WTC11 (cell line): ENCODE data around the gene ZNF599. TPM values are rescaled to one million over a fixed set of nuclear protein-coding genes. Genes with fewer than 3 reads are reported as not detected.

Experiments used
- ATAC-seq: fragments of 200-7000 bp; cut with Tn5 transposase; 2 replicates; pipeline ENCODE4 v1.10.0; 2021; ENCODE audit warnings: mild to moderate bottlenecking, moderate library complexity
- CTCF ChIA-PET: fragments of 300-600 bp; sonication (Branson Sonifier 250); formaldehyde crosslinking; loops from one replicate; lab custom pipeline; 2021; ENCODE audit warnings: antibody characterized with exemption; lab: Charles Lee
- POLR2A ChIA-PET: fragments of 350-600 bp; sonication (Branson Sonifier 250); formaldehyde crosslinking; loops from one replicate; lab custom pipeline; 2021; ENCODE audit warnings: antibody characterized with exemption; lab: Charles Lee
- DNase-seq: peaks from one replicate; pipeline ENCODE4 v3.0.0; 2021; ENCODE audit warnings: low spot score
- H3K27ac Mint-ChIP-seq: 2 replicates; pipeline ENCODE4 v1.8.0; 2021; ENCODE audit warnings: mixed read lengths
- H3K27me3 Mint-ChIP-seq: 2 replicates; pipeline ENCODE4 v1.8.0; 2021; ENCODE audit warnings: low read depth, mild to moderate bottlenecking, moderate library complexity, mixed read lengths
- H3K36me3 Mint-ChIP-seq: 2 replicates; pipeline ENCODE4 v1.8.0; 2021; ENCODE audit warnings: mixed read lengths
- H3K4me1 Mint-ChIP-seq: 2 replicates; pipeline ENCODE4 v1.8.0; 2022; ENCODE audit warnings: mixed read lengths
- H3K4me3 Mint-ChIP-seq: 2 replicates; pipeline ENCODE4 v1.8.0; 2021; ENCODE audit warnings: mild to moderate bottlenecking, moderate library complexity, mixed read lengths
- H3K9me3 Mint-ChIP-seq: 2 replicates; pipeline ENCODE4 v1.8.0; 2021; ENCODE audit warnings: mixed read lengths
- ARID4B ChIP-seq: sonication (generic); formaldehyde crosslinking; IDR thresholded peaks from 2 replicates; pipeline ENCODE4 v1.8.0; 2023; ENCODE audit warnings: missing genetic modification reagents, mild to moderate bottlenecking, borderline replicate concordance
- E2F1 ChIP-seq: sonication (generic); formaldehyde crosslinking; IDR thresholded peaks from 2 replicates; pipeline ENCODE4 v1.8.0; 2022; ENCODE audit warnings: mild to moderate bottlenecking, missing genetic modification reagents
- E2F4 ChIP-seq: sonication (generic); formaldehyde crosslinking; IDR thresholded peaks from 2 replicates; pipeline ENCODE4 v1.8.1; 2022; ENCODE audit warnings: low read depth, mild to moderate bottlenecking, moderate library complexity, missing genetic modification reagents, borderline replicate concordance
- ERG ChIP-seq: fragments of 250-450 bp; sonication (Bioruptor Pico); IDR thresholded peaks from 2 replicates; pipeline ENCODE4 v1.8.0; 2021; ENCODE audit warnings: mild to moderate bottlenecking
- ESRRA ChIP-seq: sonication (generic); formaldehyde crosslinking; IDR thresholded peaks from 2 replicates; pipeline ENCODE4 v1.8.1; 2022; ENCODE audit warnings: mild to moderate bottlenecking, missing genetic modification reagents, borderline replicate concordance
- HMGA2 ChIP-seq: fragments of 250-450 bp; sonication (Bioruptor Pico); IDR thresholded peaks from 2 replicates; pipeline ENCODE4 v1.4.0; 2021; ENCODE audit warnings: mild to moderate bottlenecking, moderate library complexity
- HMGXB4 ChIP-seq: sonication (generic); formaldehyde crosslinking; IDR thresholded peaks from 2 replicates; pipeline ENCODE4 v1.8.1; 2023; ENCODE audit warnings: mild to moderate bottlenecking, moderate library complexity, missing genetic modification reagents
- IRF1 ChIP-seq: sonication (generic); formaldehyde crosslinking; IDR thresholded peaks from 2 replicates; pipeline ENCODE4 v1.8.0; 2023; ENCODE audit warnings: missing genetic modification reagents
- JAZF1 ChIP-seq: fragments of 250-450 bp; sonication (Bioruptor Pico); IDR thresholded peaks from 2 replicates; pipeline ENCODE4 v1.9.0; 2021; ENCODE audit warnings: moderate library complexity, mild to moderate bottlenecking, inconsistent platforms
- NR1H2 ChIP-seq: sonication (generic); formaldehyde crosslinking; IDR thresholded peaks from 2 replicates; pipeline ENCODE4 v1.9.0; 2021; ENCODE audit warnings: mild to moderate bottlenecking, moderate library complexity, missing genetic modification reagents
- NR2C2 ChIP-seq: sonication (generic); formaldehyde crosslinking; IDR thresholded peaks from 2 replicates; pipeline ENCODE4 v1.8.0; 2022; ENCODE audit warnings: mild to moderate bottlenecking, missing genetic modification reagents
- ZBTB21 ChIP-seq: sonication (generic); formaldehyde crosslinking; IDR thresholded peaks from 2 replicates; pipeline ENCODE4 v1.8.1; 2023; ENCODE audit warnings: mild to moderate bottlenecking, missing genetic modification reagents, borderline replicate concordance
- ZMAT4 ChIP-seq: fragments of 250-450 bp; sonication (Bioruptor Pico); IDR thresholded peaks from 2 replicates; pipeline ENCODE4 v1.9.0; 2021; ENCODE audit warnings: mild to moderate bottlenecking
- ZNF138 ChIP-seq: sonication (generic); formaldehyde crosslinking; conservative IDR thresholded peaks from 2 replicates; pipeline ENCODE4 v1.8.1; 2022; ENCODE audit warnings: mild to moderate bottlenecking, moderate library complexity, missing genetic modification reagents
- total RNA-seq: library from RNA; stranded (reverse); gene quantifications from 3 replicates; pipeline ENCODE4 v1.2.3, GENCODE V29; 2021
- TF ChIP-seq, protein P1 (sequence below): fragments of 250-450 bp; sonication (Bioruptor Pico); IDR thresholded peaks from 2 replicates; pipeline ENCODE4 v2.1.2; 2022; ENCODE audit warnings: mild to moderate bottlenecking, moderate library complexity
- TF ChIP-seq, protein P2 (sequence below): sonication (generic); formaldehyde crosslinking; IDR thresholded peaks from 2 replicates; pipeline ENCODE4 v1.8.1; 2023; ENCODE audit warnings: mild to moderate bottlenecking, missing genetic modification reagents, moderate library complexity
- TF ChIP-seq, protein P3 (sequence below): sonication (generic); formaldehyde crosslinking; IDR thresholded peaks from 2 replicates; pipeline ENCODE4 v1.8.1; 2023; ENCODE audit warnings: mild to moderate bottlenecking, missing genetic modification reagents, moderate library complexity
- TF ChIP-seq, protein P4 (sequence below): sonication (generic); formaldehyde crosslinking; conservative IDR thresholded peaks from 2 replicates; pipeline ENCODE4 v1.8.1; 2023; ENCODE audit warnings: mild to moderate bottlenecking, low read depth, missing genetic modification reagents, moderate library complexity

Gene ZNF599
- total RNA-seq, 1 experiment from 2014 or later = 5.2 TPM

GRCh38 chr19:34715357-34715756 is 57.7 kb downstream of the ZNF599 start:
- ChIA-PET CTCF (no interaction called here), POLR2A (no interaction called here)
- H3K27ac Mint-ChIP-seq = no peak overlapping the region
- ATAC-seq (no peak), DNase-seq (no peak)
- no peak overlapping the region for H3K4me3 Mint-ChIP-seq
- TF ChIP-seq ZBTB21 (no peak), NR2C2 (CRISPR knock-in tag) (no peak), ESRRA (no peak), E2F1 (no peak), HMGXB4 (CRISPR knock-in tag) (no peak), HMGA2 (CRISPR knock-in tag) (no peak), ZMAT4 (CRISPR knock-in tag) (no peak), JAZF1 (no peak), ZNF138 (CRISPR knock-in tag) (no peak)
- TF ChIP-seq, protein P1, sequence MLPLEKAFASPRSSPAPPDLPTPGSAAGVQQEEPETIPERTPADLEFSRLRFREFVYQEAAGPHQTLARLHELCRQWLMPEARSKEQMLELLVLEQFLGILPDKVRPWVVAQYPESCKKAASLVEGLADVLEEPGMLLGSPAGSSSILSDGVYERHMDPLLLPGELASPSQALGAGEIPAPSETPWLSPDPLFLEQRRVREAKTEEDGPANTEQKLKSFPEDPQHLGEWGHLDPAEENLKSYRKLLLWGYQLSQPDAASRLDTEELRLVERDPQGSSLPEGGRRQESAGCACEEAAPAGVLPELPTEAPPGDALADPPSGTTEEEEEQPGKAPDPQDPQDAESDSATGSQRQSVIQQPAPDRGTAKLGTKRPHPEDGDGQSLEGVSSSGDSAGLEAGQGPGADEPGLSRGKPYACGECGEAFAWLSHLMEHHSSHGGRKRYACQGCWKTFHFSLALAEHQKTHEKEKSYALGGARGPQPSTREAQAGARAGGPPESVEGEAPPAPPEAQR (CRISPR knock-in tag) = no peak
- TF ChIP-seq, protein P2, sequence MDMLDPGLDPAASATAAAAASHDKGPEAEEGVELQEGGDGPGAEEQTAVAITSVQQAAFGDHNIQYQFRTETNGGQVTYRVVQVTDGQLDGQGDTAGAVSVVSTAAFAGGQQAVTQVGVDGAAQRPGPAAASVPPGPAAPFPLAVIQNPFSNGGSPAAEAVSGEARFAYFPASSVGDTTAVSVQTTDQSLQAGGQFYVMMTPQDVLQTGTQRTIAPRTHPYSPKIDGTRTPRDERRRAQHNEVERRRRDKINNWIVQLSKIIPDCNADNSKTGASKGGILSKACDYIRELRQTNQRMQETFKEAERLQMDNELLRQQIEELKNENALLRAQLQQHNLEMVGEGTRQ (CRISPR knock-in tag) = no peak
- TF ChIP-seq, protein P3, sequence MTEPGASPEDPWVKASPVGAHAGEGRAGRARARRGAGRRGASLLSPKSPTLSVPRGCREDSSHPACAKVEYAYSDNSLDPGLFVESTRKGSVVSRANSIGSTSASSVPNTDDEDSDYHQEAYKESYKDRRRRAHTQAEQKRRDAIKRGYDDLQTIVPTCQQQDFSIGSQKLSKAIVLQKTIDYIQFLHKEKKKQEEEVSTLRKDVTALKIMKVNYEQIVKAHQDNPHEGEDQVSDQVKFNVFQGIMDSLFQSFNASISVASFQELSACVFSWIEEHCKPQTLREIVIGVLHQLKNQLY (CRISPR knock-in tag) = no peak
- TF ChIP-seq, protein P4, sequence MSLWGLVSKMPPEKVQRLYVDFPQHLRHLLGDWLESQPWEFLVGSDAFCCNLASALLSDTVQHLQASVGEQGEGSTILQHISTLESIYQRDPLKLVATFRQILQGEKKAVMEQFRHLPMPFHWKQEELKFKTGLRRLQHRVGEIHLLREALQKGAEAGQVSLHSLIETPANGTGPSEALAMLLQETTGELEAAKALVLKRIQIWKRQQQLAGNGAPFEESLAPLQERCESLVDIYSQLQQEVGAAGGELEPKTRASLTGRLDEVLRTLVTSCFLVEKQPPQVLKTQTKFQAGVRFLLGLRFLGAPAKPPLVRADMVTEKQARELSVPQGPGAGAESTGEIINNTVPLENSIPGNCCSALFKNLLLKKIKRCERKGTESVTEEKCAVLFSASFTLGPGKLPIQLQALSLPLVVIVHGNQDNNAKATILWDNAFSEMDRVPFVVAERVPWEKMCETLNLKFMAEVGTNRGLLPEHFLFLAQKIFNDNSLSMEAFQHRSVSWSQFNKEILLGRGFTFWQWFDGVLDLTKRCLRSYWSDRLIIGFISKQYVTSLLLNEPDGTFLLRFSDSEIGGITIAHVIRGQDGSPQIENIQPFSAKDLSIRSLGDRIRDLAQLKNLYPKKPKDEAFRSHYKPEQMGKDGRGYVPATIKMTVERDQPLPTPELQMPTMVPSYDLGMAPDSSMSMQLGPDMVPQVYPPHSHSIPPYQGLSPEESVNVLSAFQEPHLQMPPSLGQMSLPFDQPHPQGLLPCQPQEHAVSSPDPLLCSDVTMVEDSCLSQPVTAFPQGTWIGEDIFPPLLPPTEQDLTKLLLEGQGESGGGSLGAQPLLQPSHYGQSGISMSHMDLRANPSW = no peak
- peaks cover 14% of the 10 kb centered on the region for H3K4me1 Mint-ChIP-seq
- H3K36me3 Mint-ChIP-seq = peaks cover 34% of the 10 kb centered on the region
- H3K9me3 Mint-ChIP-seq = peaks cover 74% of the 10 kb centered on the region
- H3K27me3 Mint-ChIP-seq = peaks cover 66% of the 10 kb centered on the region

- Mint-ChIP-seq H3K4me3 (no peak overlapping the region), H3K27me3 (peaks cover 60% of the 10 kb centered on the region), H3K9me3 (peaks cover 78% of the 10 kb centered on the region), H3K27ac (no peak overlapping the region), H3K4me1 (peaks cover 14% of the 10 kb centered on the region), H3K36me3 (peaks cover 34% of the 10 kb centered on the region)
- ChIA-PET POLR2A (no interaction called here), CTCF (interaction anchor here (0.9 to 2.7 kb wide), 5 partner anchors 73 to 766 kb away, joined by 3 to 26 read pairs (median 3); no protein-coding TSS in a partner anchor)
- ATAC-seq (no peak), DNase-seq (no peak)
- no peak for TF ChIP-seq ERG (CRISPR knock-in tag)
- no peak for TF ChIP-seq IRF1 (CRISPR knock-in tag)
- TF ChIP-seq E2F4 = no peak
- TF ChIP-seq ARID4B (CRISPR knock-in tag) = no peak
- TF ChIP-seq HMGA2 (CRISPR knock-in tag) = no peak
- TF ChIP-seq NR1H2 (CRISPR knock-in tag) = no peak
Observed at GRCh38 chr19:34713262-34713637, 59.8 kb downstream of the ZNF599 start.
